HG03565 (cell line): Measurements from ENCODE around the gene GMDS.

ENCODE experiments used
- ATAC-seq: cut with Tn5 transposase; IDR thresholded peaks from one replicate; pipeline ENCODE4 v1.9.1; 2021; ENCODE audit warnings: mild to moderate bottlenecking, moderate library complexity; ENCODE audit not compliant: unreplicated experiment

The GMDS gene

DNA sequence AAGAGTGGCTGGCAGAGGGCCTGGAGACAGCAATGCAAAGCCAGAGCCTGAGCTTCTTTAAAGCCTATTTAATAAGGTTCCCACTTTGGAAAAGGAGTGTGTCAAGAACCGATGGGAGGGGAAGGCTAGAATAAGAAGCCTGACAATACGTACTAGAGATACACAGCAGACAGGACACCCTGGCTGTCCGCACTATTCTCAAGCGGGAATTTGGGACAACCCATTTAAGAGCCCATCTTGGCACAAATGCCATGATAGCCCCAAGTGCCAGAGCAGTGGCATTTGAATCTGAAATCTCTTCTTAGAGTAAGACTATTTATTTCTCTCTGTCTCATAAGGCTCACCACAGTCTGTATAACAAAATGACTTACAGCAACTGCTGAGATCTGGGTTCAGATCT is 3.1 kb downstream of the GMDS start:
- ATAC-seq: no peak

DNA sequence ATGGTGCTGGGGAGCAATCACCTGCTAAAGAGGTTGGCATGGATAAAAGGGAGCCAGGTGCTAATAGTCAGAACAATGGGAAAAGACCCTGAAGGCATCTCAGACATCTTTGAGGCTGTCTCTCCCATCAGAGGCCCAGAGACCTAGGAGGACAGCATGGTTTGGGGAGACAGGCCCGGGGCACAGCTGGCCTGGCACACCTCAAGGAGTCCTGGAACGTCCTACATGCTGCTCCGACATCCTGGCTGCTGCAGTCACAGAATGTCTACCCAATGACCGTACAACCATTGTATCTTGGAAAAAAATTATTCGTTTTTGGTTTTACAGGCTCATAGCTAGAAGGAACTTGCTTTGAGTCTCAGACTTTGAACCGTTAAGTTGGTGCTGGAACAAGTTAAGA is 4.4 kb downstream of the GMDS start:
- no peak for ATAC-seq

DNA sequence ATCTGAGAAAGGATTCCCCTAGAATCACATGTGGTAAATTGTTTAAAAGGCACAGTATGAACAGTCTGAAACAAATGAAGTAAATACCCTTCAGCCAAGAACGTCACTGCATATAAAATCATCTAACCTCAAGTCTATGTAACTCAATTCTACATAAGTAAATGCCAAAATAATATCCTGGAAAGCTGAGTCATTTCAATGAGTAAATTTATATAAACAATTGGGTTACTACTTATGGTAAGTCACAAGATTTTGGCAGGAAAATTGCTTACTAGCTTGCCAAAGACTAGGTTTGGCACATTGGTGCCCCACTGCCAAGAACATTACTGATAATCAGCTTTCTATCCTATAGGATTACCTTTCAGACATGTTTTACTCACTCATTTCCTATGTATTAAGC is 8.4 kb downstream of the GMDS start:
- no peak for ATAC-seq

GRCh38 chr6:2235777-2236495 is 9.5 kb downstream of the GMDS start:
- ATAC-seq: no peak

DNA sequence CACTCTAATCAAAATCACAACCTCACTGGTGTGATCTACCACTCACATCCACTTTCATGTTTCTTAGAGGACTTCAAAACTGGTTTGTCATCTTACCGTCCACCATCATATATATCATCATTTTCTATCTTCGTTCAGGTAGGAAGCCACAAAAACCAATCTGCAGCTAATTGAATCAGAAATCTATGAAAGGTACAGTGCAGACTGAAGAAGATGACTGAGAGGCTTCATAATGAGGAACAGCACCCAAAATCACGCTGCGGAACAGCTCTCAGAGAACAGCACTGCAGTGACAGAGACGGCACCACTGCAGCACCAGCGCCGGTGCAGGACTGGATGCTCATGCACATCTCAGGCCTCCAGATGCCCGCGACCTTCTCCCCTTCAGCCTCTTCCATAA is 13.0 kb downstream of the GMDS start:
- ATAC-seq: peak; percentile 53

GRCh38 chr6:2231438-2231837 is 14.0 kb downstream of the GMDS start:
- ATAC-seq: no peak

DNA sequence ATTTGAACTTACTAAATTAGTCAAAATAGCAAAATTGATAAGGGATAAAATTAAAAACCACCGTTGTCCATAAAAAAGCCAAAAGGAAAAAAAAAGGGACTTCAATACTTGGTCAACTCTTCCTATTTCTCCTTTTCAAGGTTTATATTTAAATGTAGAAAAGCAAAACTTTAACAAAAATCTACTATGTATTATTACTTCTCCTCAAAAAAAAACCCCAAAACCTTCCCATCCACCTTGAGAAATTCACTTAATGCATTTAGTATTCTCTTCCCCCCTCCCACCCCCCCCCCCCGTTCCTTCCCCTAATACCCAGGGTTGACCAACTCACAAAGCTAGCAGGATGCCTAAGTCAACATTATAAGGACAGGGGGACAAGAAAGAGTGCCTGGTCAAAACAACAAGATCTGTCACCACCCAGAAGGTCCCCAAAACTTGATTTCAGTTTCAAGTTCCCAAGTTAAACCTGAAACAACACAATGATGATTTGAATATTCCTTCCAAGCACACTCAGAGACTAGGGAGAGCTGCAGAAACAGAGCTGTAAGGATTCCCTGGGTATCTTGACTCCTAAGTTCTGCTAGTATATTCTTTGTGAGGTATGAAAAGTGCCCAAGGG is 14.6 kb downstream of the GMDS start:
- peak; percentile 35 for ATAC-seq

DNA sequence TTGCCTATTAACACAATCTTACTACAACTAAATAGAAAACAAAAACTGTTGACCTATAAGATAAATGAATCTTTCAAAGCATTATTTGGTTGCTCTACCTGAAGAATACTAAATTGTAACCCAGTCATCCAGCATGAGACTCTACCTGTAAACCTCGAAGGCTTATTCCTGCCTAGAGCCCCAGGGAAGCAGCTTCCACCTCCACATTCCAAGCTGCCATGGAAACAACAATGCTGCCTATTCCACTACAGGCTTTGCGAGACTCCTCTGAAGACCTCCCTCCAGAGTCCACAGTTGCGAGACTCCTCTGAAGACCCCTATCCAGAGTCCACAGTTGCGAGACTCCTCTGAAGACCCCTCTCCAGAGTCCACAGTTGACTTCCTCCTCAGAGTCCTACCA is 15.7 kb downstream of the GMDS start:
- ATAC-seq: no peak

DNA sequence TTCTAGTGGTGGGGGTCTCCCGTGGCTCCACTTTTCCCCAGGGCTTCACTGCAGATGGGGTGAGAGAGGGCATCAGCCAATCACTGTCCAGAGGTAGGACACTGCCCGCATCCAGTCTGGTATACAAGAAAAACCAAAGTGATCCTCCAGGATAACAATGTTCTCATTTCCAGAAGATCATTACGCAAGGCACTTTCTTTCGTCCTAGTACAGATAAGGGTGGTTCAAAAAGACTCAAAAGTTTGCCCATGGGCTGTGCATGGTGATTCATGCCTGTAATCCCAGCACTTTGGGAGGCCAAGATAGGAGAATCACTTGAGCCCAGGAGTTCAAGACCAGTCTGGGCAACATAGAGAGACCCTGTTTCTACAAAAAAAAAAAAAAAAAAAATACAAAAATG is 16.4 kb downstream of the GMDS start:
- ATAC-seq: no peak

- ATAC-seq: no peak
These were observed 17.0 kb downstream of the GMDS start for GRCh38 chr6:2228392-2228791.

GRCh38 chr6:2226775-2227174 is 18.6 kb downstream of the GMDS start:
- no peak for ATAC-seq

DNA sequence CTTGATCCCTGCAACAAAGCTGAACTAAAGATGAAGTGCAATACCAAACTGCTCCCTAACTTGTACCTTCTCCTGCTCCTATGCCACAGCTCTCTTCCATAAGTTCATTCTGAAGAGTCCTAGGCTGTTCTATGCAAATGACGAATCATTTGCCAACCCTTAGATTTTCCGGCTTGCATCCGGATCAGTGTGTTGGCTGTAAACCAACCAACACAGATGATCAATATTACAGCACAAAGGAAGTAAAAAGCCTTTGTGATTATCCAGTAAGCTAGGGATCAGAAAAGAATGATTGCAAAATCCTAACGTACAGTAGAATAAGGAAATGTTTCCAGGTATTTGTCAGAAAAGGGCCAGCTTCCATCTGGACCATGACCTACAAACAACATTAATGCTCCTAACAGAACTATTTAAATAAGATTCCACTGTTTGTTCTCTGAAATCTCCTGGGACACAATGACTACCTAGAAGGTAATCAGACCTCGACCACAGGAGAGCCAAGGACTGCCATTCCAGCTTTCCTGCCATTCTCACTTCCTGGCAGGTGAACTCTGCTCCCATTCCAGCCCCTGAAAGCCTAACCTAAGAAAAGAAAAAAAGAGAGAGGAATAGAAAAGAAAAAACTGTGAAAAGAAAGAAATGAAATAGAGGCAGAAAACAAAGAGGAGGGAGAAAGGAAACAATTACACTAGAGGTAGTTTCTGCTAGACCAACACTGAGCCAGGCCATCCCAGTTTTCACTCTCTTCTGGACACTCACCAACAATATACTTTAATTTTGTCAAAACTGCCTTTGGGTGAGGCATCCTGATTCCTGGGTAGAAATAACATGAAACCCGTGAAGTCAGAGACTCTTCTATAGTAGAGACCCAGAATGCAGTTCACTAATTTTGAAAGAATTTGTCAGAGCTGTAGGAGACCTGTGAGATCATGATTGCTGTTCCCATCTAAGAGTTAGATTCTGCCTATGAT is 19.7 kb downstream of the GMDS start:
- no peak for ATAC-seq

GRCh38 chr6:2224847-2225382 is 20.5 kb downstream of the GMDS start:
- no peak for ATAC-seq

- no peak for ATAC-seq
These were observed 23.0 kb downstream of the GMDS start for GRCh38 chr6:2222275-2222842.

GRCh38 chr6:2221726-2222274 is 23.6 kb downstream of the GMDS start:
- ATAC-seq: no peak

DNA sequence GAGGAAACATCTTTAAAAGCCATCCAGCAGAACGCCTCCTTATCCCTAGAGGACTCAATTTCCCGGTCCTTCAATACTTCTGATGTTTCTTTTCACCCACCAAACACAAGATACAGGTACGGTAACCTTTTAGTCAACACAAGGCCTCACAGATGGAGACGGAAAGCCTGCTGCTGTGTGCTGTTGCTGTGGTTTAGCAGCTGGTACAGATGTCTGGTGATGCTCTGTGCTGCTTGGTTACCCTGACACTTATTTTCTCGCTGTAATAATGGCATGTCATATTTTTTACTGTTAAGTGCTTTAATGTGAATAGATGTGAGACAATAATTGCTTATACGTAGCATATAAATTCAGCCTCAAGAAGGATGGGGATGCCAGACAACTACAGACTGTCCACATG is 25.3 kb downstream of the GMDS start:
- no peak for ATAC-seq

DNA sequence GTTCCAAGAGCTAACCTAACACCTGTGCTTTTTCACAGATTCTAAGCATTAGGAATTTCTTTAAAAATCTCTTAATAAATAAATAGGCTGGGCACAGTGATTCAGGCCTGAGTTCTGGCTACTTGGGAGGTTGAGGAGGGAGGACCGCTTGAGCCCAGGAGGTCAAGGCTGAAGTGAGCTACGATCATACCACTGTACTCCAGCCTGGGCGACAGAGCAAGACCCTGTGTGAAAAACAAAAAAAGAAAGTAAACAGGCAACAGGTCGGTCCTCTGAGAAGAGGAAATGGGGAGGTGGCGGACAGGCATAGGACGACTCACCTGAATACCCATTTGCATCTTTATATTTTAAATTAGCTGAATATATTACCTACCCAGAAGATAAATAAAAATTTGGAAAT is 26.5 kb downstream of the GMDS start:
- ATAC-seq: no peak

GRCh38 chr6:2216794-2217383 is 28.5 kb downstream of the GMDS start:
- ATAC-seq: no peak

DNA sequence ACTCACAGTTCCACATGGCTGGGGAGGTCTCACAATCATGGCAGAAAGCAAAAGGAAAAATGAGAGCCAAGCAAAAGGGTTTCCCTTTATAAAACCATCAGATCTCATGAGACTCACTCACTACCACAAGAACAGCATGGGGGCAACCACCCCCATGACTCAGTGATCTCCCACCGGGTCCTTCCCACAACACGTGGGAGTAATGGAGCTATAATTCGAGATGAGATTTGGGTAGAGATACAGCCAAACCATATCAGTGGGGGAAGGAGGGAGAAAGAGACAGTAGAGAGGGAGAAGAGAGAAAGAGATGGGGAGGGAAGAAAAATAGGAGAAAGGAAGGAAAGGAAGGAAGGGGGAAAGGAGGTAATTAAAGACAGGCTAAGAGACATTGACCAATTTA is 30.1 kb downstream of the GMDS start:
- no peak for ATAC-seq

DNA sequence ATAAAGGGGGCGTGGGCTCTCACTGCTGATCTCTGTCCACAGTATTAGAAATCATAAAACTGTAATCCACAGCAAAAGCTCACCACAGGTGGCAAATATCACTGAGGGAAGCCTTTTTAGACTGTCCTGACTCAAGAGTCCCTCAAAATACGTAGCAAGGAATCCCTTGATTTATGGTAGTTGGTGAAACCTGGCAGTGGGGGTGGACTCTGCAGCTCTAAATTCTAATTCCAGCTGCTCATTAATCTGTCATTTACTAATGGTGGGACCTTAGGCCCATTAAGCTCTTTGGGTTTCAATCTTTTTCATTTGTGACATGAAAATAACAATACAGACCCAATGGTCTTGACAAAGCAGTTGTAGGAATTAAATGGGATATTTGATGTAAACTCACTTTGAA is 32.3 kb downstream of the GMDS start:
- no peak for ATAC-seq
